ENCODE data around the gene SCAPER. TPM values are rescaled to one million over a fixed set of nuclear protein-coding genes. Genes with fewer than 3 reads are reported as not detected.

SCAPER gene
- total RNA-seq, 1 experiment from 2014 or later: 14.7 TPM

DNA sequence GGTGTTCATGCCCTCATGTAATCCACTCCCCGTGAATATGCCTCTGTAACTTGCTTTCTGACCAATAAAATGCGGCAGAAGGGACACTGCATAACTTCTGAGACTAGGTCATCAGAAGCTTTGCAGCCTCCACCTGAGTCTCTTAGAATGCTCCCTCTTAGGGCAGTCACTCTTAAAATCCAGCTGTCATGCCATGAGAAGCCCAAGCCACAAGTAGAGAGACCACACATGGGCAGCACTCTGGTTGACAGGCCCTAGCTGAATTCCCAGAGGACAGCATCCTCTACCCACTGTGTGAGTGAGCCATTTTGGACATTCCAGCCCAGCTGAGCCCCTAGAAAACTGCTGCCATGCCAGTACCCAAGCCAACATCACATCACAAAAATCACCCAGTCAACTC, 41.4 kb downstream of the SCAPER start:
- Histone ChIP-seq H4K20me1 (ENCODE audit: insufficient read depth) (no peaks in the 10 kb centered on the region), H3K36me3 (ENCODE audit: control insufficient read depth in 1 of 2, insufficient read depth in 2 of 2, low read length in 2 of 2) (no peaks in the 10 kb centered on the region), H3K9me3 (ENCODE audit: control insufficient read depth in 1 of 2, insufficient read depth in 1 of 2, low read depth in 1 of 2, low read length in 2 of 2) (no peaks in the 10 kb centered on the region), H3K4me2 (ENCODE audit: low read length) (no peak overlapping the region), H3K27me3 (ENCODE audit: insufficient read depth, low read length) (no peaks in the 10 kb centered on the region), H2AFZ (ENCODE audit: low read depth, low read length, poor library complexity, severe bottlenecking) (no peak overlapping the region), H3K79me2 (ENCODE audit: insufficient read depth, low read length) (no peaks in the 10 kb centered on the region), H3K4me1 (ENCODE audit: control insufficient read depth in 1 of 2, insufficient read depth in 2 of 2, low read length in 2 of 2) (no peaks in the 10 kb centered on the region), H3K9ac (ENCODE audit: low read length) (no peak overlapping the region), H3K4me3 (replicated peaks in 1 of 2; ENCODE audit: low read depth in 1 of 2, low read length in 2 of 2) (no peak overlapping the region), H3K9me2 (ENCODE audit: insufficient read depth) (no peaks in the 10 kb centered on the region), H3K27ac (ENCODE audit: low read depth, low read length) (no peak overlapping the region)
- BruUV-seq (replicated peaks): no TSS peak
- RAD21 ChIA-PET (ENCODE audit: low non-redundant PET in 1 of 2, low total read pairs in 2 of 2, uncharacterized antibody in 2 of 2, unreplicated experiment in 2 of 2): no interaction called here
- ATAC-seq (no peak), DNase-seq (ENCODE audit: low read depth, low spot score) (no peak)
- TF ChIP-seq EGR1 (IDR thresholded peaks at IDR 0.05; ENCODE audit: low read depth) (no peak), YY1 (IDR thresholded peaks at IDR 0.05; ENCODE audit: extremely low read depth, insufficient replicate concordance, low read depth, low read length) (no peak), POLR2AphosphoS5 (IDR thresholded peaks at IDR 0.05; ENCODE audit: low read depth, low read length) (no peak), RAD21 (IDR thresholded peaks at IDR 0.05; ENCODE audit: low read depth) (no peak), EZH2phosphoT487 (IDR thresholded peaks at IDR 0.05; ENCODE audit: borderline replicate concordance) (no peak), JUND (IDR thresholded peaks at IDR 0.05) (no peak), SRF (IDR thresholded peaks at IDR 0.05; ENCODE audit: low read depth) (no peak), SIN3A (IDR thresholded peaks at IDR 0.05; ENCODE audit: low read depth) (no peak), TCF7L2 (IDR thresholded peaks at IDR 0.05; ENCODE audit: borderline replicate concordance, extremely low read depth, insufficient read depth, insufficient read length) (no peak), ELF1 (IDR thresholded peaks at IDR 0.05; ENCODE audit: borderline replicate concordance, low read depth) (no peak), POLR2A (IDR thresholded peaks at IDR 0.05; ENCODE audit: borderline replicate concordance, extremely low read depth, insufficient read depth, insufficient read length) (no peak), CBX3 (IDR thresholded peaks at IDR 0.05; ENCODE audit: low read depth) (no peak), ZNF274 (IDR thresholded peaks at IDR 0.05; ENCODE audit: low read depth, low read length) (no peak)
- TF ChIP-seq, protein P1, sequence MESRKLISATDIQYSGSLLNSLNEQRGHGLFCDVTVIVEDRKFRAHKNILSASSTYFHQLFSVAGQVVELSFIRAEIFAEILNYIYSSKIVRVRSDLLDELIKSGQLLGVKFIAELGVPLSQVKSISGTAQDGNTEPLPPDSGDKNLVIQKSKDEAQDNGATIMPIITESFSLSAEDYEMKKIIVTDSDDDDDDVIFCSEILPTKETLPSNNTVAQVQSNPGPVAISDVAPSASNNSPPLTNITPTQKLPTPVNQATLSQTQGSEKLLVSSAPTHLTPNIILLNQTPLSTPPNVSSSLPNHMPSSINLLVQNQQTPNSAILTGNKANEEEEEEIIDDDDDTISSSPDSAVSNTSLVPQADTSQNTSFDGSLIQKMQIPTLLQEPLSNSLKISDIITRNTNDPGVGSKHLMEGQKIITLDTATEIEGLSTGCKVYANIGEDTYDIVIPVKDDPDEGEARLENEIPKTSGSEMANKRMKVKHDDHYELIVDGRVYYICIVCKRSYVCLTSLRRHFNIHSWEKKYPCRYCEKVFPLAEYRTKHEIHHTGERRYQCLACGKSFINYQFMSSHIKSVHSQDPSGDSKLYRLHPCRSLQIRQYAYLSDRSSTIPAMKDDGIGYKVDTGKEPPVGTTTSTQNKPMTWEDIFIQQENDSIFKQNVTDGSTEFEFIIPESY (IDR thresholded peaks at IDR 0.05; ENCODE audit: extremely low read depth, insufficient replicate concordance, low read length): no peak
- TF ChIP-seq, protein P2, sequence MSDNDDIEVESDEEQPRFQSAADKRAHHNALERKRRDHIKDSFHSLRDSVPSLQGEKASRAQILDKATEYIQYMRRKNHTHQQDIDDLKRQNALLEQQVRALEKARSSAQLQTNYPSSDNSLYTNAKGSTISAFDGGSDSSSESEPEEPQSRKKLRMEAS (IDR thresholded peaks at IDR 0.05): no peak
- TF ChIP-seq, protein P3, sequence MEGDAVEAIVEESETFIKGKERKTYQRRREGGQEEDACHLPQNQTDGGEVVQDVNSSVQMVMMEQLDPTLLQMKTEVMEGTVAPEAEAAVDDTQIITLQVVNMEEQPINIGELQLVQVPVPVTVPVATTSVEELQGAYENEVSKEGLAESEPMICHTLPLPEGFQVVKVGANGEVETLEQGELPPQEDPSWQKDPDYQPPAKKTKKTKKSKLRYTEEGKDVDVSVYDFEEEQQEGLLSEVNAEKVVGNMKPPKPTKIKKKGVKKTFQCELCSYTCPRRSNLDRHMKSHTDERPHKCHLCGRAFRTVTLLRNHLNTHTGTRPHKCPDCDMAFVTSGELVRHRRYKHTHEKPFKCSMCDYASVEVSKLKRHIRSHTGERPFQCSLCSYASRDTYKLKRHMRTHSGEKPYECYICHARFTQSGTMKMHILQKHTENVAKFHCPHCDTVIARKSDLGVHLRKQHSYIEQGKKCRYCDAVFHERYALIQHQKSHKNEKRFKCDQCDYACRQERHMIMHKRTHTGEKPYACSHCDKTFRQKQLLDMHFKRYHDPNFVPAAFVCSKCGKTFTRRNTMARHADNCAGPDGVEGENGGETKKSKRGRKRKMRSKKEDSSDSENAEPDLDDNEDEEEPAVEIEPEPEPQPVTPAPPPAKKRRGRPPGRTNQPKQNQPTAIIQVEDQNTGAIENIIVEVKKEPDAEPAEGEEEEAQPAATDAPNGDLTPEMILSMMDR (IDR thresholded peaks at IDR 0.05 in 2 of 3, conservative IDR thresholded peaks at IDR 0.05 in 1 of 3; ENCODE audit: borderline replicate concordance in 1 of 3, insufficient read depth in 1 of 3, low read depth in 2 of 3, low read length in 2 of 3): no peak
- TF ChIP-seq, protein P4, sequence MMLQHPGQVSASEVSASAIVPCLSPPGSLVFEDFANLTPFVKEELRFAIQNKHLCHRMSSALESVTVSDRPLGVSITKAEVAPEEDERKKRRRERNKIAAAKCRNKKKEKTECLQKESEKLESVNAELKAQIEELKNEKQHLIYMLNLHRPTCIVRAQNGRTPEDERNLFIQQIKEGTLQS (IDR thresholded peaks at IDR 0.05): no peak
- intact Hi-C loops (cut with micrococcal nuclease): no loop called here
- CTCF ChIA-PET: no interaction called here
- POLR2A ChIA-PET: no interaction called here

Measured in HCT116 (cell line).